T-helper 1 cell (primary cell): Measurements from ENCODE around the gene FARP2.
"Not testable (repeated sequence)": the region's sequence is repeated elsewhere in the genome, so short reads cannot be mapped to it uniquely, and the experiment has no call there.

Source experiments
- DNase-seq, 5 donors: peaks; one replicate each; pipeline ENCODE4 v3.0.0-alpha.2; 2012 to 2020

Gene FARP2

DNA sequence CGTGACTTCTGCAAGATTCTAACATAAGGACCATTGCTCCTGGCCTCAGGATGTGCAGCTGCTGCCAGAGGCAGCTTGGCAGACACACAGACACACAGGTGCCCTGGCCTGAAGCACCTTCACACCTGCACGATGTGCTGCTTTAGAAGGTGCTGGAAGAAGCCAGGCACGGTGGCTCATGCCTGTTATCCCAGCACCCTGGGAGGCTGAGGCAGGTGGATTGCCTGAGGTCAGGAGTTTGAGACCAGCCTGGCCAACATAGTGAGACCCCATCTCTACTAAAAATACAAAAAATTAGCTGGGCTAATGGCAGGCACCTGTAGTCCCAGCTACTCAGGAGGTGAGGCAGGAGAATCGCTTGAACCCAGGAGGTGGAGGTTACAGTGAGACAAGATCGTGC, 57.4 kb downstream of the FARP2 start:
- not testable (repeated sequence) for DNase-seq

DNA sequence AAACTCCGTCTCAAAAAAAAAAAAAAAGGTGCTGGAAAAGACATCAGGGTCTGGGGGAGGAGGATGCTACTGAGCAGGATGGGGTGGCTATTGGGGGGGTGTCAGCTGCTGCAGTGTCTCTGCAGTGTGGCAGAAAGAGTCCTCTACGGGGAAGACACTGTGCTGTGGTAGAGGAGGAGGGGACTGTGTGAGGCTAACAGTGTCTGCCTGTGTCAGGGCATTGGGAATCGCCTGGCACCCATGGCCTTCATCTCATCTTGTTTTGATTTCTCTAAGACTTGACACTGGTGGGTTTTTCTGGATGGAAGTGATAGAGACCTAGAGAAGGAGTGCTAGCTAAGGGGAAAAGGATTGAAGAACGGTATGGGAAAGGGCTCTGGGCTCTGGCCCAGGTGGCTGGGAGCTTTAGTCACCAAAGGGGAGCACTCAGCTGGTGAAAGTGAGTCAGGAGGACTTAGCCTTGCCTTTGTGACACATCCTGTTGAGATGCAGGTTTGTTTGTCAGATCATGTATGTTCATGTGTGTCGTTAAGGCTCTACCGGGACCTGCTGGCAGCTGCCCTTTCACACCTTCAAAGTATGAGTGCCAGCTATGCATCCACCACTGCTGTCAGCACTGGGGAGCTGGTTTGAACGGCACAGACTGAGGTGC, 58.0 kb downstream of the FARP2 start:
- no peak for DNase-seq

DNA sequence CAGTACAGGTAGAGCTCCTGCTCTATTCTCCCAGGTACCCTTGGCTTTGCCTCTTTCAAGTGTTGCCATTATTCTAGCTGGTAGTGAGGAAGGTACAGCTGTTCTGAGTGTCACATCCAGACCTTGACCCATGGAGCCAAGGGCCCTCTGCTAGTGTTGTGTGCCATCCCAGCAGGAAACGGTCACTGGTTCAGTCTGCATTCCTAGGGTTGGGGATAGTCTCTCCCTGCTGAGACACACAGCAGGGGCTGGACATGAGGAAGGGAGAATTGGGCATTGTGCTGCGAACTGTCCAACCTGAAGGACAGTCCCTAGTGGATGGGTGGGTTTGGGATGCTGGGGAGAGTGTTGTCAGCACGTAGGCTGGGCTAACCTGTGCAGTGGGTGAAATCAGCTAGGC, 59.1 kb downstream of the FARP2 start:
- no peak for DNase-seq

DNA sequence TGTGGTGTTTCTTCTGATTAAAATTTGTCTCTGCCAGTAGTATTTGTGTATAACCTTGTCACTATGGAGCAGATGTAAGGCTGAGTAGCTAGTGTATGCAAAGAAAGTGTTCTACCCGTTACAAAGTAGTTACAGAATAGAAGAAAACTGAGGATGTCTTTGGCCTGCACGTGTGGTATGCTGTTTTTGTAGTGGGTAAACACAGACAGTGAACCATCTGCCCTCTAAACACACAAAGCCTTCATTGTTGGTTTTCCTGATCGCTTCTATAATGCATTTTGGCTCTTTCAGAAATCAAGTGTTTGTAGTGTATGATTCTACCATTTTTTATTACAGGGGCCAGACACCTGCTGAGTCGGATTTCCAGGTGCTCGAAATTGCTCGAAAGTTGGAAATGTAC, 61.5 kb downstream of the FARP2 start:
- no peak for DNase-seq

DNA sequence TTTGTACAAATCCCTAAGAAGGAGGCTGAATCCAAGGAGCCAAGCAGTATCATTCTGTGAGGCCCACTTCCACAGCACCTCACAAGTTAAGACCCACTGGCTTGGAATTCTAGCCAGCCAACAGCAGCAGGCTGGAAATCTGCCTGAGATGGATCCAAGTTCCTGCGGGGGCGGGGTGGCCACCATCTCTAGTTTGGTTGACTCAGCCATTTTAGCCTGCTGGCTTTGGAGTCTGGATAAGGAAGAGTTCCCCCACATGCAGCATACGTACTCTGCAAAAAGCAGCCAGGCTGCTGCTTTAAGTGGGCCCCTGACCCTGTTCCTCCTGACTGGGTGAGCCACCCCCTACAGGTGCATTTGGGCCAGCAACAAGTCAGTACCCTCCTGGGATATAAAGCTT, 65.2 kb downstream of the FARP2 start:
- no peak for DNase-seq

DNA sequence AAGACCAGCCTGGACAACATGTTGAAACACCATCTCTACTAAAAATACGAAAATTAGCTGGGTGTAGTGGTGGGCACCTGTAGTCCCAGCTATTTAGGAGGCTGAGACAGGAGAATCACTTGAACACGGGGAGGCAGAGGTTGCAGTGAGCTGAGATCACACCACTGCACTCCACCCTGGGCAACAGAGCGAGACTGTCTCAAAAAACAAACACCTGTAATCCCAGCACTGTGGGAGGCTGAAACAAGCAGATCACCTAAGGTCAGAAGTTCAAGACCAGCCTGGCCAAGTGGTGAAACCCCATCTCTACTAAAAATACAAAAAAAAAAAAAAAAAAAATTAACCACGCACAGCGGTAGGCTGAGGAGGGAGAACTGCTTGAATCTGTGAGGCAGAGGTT, 65.9 kb downstream of the FARP2 start:
- DNase-seq: not testable (repeated sequence)

DNA sequence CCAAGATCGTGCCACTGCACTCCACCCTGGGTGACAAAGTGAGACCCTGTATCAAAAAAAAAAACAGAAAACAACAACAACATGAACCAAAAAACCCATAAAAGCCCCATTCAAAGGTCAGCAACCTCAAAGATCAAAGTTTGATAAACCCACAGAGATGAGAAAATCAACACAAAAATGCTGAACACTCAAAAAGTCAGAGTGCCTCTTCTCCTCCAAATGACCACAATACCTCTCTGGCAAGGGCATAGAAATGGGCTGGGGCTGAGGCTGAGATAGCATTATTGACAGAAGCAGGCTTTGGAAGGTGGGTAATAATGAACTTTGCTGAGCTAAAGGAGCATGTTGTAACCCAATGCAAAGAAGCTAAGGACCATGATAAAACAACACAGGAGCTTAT, 66.3 kb downstream of the FARP2 start:
- DNase-seq: no peak

DNA sequence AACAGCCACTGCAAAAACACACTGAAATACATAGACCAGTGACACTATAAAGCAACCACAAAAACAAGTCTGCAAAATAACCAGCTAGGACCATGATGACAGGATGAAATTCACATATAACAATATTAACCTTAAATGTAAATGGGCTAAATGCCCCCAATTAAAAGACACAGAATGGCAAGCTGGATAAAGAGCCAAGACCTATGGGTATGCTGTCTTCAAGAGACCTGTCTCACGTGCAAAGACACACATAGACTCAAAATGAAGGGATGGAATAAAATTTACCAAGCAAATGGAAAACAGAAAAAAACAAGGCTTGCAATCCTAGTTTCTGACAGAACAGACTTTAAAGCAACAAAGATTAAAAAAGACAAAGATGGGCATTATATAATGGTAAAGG, 67.4 kb downstream of the FARP2 start:
- DNase-seq: not testable (repeated sequence)

DNA sequence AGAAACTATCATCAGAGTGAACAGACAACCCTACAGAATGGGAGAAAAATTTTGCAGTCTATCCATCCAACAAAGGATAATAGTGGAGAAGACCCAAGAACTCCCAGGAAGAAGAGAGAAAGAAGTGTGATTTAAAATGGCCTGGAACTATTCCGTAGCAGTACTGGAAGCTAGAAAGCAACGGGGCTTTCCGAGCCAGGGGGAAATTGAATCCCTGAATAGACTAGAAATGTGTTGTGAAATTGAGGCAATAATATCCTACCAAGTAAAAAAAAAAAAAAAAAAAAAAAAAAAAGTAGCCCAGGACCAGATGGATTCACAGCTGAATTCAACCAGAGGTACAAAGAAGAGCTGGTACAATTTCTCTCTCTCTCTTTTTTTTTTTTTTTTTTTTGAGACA, 69.3 kb downstream of the FARP2 start:
- no peak for DNase-seq

DNA sequence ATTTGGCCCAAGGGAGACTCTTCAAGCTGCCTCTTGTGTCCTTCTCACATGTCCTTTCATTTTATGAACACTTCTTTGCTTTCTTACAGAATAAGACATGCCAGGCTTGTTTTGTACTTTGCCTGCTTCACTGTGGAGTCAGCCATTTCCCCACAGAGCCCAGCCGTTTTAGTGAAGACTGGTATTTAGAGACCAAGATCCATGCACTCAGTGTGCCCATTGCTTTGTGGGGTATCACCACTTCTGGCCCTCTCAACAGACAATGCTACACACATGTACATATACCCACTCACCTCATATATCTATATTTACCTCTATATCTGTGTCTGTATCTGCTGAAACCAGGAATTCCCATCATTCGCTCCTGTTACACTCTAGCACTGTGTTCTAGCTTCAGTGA, 74.1 kb downstream of the FARP2 start:
- DNase-seq: no peak

DNA sequence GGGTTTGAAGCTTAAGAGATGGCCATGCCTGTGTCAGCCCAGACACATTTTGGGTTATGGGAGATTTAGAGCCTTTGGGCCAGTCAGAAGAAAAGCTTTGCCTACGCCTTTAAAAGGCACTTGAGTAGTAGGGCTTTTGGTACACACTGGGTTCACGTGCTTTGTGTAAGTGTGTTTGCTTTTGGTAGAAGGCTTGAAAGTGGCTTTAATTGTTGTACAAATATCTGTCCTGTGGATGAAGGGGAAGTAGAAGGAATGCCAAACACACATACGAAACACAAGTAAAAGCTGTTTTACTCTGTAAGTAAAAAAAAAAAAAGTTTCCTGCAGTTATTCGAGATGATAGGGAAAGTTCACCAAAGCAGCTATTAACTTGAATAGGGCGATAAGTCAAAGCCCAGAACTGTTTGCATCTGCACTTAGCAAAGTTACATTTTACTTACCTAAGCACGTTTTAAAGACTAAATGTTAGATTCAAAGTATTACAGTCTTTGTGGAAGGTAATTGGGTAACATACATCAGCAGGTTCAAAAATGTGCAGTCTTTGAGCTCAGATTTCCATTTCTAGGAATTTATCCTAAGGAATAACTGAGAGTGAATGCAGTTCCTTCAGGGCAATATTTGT, 76.9 kb downstream of the FARP2 start:
- DNase-seq: no peak

DNA sequence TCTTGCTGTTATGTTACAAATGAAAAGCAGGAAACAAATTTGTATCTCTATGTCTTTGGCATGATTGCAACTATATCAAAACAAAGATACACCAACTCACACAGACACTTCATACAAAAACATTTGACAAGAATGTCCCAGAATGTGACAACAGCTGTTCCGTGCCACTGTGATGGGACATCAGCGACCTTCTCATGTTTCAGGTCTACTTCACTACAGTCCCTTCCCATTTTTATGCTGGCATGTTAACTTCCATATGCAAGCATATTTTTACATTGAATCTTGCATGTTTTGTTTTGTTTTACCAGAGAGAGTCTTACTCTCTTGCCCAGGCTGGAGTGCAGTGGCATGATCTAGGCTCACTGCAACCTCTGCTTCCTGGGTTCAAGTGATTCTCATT, 81.1 kb downstream of the FARP2 start:
- DNase-seq: no peak

DNA sequence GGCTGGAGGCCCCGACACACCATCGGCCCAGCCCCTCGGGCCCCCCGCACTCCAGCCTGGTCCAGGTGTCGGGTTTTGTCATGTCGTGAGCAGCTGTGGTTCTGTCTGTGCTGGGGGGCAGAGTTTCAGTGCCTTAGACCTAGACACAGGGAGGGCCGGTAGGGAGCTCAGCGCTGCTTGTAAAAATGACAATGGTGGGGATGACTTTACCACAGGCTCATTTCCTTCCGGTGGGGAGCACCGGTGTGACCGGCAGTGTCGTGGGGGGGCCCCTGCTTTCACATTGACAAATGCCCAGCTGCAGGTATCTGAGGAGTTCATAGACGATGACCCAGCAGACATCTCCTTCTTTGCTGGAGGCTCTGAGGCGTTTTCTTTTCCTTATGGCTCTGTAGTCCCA, 85.4 kb downstream of the FARP2 start:
- no peak for DNase-seq

DNA sequence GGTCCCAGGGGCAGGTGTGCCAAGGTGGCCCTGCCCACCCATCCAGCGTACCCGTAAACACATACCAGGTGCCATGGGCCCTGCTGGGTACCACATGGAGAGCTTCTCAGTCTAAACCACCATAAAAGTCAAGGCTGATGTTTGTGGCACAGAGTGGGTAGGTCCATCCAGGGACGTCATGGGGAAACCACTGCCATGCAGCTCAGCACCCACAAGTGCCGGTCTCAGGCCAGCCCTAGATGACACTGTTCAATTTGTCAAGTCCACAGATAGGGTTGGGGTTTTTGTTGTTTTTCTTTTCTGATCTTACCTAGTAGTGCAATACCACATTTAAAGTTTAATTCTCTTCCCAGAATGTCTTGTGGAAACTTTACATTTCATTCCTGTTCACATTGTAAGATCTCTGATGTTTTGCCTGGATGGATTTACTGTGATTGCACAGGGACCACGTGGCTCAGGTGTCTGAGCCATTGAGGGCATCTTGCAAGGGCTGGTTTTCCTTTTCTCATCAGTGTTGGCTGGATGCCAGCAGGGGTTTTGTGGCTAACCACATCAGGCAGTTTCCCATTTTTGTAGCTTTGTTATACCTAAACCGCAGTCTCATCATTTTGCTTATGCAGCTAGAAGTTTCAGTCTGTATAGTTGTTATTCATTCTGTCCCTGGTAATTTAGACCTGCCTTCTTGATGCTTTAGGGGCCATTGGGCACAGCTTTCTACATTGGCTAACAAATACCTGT, 87.6 kb downstream of the FARP2 start:
- peak; percentile 53 to 90 (median 73) for DNase-seq

DNA sequence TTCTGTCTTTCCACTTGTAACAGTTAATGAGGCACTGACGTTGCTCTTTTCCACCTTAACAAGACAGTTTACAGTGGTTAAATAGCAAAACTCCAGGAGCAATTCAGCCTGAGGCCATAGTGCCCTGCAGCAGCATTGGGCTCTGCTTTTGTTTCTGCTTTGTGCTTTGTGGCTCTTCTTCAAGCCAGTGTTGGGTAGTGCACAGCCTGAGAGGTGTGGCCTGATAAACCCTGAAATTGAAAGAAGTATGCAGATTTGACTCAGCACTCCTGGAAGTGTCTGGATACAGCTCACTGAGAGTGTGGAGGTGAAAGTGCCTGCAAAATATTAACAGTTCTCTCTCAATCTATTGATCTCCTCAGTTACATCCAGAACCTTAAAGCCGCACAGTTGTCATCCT, 89.3 kb downstream of the FARP2 start:
- DNase-seq: peak in 1 of 5 donors; percentile 71

DNA sequence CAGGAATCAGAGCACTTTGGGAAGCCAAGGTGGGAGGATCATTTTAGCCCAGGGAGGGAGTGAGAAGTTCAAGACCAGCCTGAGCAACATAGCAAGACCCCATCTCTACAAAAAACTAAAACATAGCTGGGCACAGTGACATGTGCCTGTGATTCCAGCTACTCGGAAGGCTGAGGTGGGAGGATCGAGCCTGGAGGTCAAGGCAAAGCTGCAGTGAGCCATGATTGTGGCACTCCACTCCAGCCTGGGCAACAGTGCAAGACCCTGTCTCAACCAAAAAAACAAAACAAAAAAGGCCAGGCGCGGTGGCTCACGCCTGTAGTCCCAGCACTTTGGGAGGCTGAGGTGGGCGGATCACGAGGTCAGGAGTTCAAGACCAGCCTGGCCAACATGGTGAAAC, 94.0 kb downstream of the FARP2 start:
- not testable (repeated sequence) for DNase-seq

DNA sequence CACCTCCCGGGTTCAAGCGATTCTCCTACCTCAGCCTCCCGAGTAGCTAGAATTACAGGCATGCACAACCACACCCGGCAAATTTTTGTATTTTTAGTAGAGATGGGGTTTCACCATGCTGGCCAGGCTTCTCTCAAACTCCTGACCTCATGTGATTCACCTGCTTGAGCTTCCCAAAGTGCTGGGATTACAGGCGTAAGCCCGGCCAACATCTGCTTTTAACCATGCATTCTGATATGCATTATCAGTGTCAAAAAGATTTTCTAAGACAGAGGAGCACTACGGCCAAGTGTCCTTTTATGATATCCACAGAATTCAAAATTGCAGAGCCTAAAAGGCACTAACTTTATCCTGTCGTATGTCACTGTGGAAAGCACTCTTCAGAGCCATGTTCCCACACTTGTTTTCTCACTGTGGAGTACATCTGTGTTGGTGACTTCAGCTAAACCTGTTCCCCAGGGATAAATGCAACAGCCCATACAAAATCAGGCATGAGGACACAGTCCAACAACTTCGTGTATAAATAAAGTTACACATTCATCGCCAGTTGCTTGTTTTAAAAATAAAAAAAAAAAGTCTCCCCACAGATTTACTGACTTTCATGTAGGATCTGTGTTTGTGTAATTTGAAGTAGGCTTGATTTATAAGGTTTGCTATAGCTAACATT, 95.9 kb downstream of the FARP2 start:
- no peak for DNase-seq

DNA sequence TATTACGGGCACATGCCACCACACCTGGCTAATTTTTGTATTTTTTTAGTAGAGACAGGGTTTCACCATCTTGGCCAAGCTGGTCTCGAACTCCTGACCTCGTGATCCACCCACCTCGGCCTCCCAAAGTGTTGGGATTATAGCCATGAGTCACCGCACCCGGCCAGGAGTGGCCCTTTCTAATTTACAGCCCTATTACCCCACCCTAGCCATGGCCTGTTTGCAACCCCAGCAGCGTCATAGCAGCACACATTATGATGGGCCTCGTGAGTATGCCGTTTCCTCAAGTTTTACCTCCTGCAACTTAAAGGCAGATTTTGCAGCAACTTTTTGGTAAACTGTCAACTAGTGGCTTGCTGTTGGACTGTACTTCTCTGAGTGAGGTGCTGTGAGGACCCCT, 97.8 kb downstream of the FARP2 start:
- DNase-seq: not testable (repeated sequence)

DNA sequence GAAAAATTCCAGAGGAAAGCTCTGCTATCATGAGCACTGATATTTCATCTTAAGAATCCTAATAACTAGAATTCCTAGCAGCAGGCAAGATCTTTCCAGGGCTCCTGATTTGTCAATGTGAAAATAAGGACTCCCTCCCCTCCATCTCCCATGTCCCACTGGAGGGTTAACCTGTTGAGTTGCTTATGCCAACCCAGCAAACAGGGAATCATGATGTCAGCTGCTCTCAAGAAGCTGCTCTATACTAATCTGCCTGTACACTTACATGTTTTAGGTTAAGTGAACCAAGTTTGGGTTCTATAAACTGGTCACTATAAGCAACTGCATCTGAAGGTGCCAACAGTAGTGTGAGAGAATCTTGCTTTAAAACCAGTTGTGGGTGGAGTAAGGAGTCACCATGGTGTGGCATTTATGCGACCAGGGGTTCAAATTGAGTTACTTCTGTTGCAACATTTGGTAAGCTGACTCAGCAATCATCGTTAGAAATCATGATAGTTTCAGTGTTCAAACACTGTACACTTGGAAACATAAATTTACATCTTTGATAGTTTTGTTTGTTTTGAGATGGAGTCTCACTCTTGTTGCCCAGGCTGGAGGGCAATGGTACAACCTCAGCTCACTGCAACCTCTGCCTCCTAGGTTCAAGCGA, 98.9 kb downstream of the FARP2 start:
- no peak for DNase-seq

DNA sequence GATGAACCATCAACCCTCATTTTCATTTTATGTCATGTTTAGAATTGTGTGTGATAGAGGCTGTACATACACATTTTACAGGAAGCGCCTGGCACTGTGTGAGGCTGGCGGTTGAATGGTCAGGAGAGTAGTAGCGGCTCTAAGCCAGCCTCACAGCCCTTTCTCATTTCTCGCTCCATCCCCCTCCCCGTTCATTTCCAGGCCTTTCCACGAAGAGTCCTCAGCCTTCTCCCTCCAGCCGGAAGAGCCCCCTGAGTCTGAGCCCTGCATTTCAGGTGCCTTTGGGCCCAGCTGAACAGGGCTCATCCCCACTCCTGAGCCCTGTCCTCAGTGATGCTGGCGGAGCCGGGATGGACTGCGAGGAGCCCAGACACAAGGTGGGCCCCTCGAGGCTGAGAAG, 100.5 kb downstream of the FARP2 start:
- no peak for DNase-seq

DNA sequence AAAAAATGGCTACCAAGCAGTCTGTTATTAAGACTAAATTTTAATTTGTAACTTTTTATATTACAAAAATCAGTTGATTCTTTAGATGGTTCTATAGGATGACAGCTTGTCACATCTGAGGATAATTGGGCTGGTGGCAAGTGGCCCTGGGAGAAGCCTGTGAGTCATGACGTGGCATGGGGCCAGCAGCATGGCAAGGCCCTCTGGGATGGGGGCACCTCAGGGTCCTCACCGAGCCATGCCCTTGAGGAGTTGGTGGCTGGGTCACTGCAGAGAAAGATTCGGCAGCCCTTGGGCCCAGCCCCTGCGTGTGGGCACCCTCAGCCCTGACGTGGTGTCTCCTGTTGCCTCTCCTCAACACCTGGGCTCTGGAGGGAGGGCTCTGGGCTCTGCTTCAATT, 102.6 kb downstream of the FARP2 start:
- no peak for DNase-seq

DNA sequence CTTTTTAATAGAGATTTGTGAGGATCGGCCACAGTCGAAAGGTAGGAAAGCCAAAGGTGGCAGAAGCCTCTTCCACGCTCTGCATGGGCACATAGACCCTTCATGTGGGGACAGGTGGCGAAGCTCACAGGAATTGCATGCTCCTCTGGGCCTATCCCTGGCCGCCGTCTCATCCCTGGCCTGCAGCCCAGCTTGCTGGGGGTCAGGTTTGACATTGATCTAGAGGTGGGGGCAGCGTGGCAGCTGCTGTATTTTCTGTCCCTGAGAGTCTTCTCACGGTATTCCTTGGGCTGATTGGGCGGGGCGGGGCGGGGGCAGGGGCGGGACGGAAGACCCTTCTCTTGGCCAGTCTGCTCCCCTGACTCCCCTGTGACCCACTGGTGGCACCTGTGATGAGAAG, 103.4 kb downstream of the FARP2 start:
- no peak for DNase-seq

DNA sequence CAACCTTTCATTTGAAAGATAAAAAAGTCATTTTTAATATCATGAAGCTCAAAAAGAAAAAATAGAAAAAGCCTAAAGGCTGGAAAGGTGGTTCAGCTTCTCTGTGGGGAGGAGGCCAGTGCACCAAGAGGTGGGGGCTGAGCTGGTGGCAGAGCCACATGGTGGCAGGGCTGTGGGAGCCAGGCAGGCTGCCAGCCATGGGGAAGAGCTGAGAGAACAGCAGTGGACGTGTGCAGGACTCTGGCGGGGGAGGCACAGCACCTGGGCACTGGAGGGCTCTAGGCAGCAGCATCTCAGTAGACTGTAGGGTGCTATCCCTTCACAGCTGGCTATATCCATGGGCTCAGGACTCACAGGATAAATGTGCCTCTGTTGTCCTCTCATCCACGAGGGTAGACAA, 104.5 kb downstream of the FARP2 start:
- no peak for DNase-seq
